T-helper 9 cell (primary cell): Measurements from ENCODE around the gene LPAR2.
"Not testable (repeated sequence)": the region's sequence is repeated elsewhere in the genome, so short reads cannot be mapped to it uniquely, and the experiment has no call there.

Experiments
- DNase-seq: peaks from one replicate; pipeline ENCODE4 v3.0.0-alpha.2; 2020
- total RNA-seq, 2 donors: gene quantifications; one replicate each; lab custom pipeline; 2026; lab: John Stamatoyannopoulos, UW

The LPAR2 gene
- total RNA-seq: 36.6 to 47.8 reads per million in 2 donors

GRCh38 chr19:19627621-19628500 lies at the start of gene LPAR2:
Gene LPAR2 (minus strand): TSS chr19:19628220. CDS start chr19:19627275, 945 bp downstream.
- peak; percentile 80 for DNase-seq

- DNase-seq: no peak
Measured at GRCh38 chr19:19677579-19677978, 49.6 kb upstream of the LPAR2 start.

- no peak for DNase-seq
Measured at GRCh38 chr19:19674315-19674714, 46.3 kb upstream of the LPAR2 start.

- DNase-seq: no peak
Measured at GRCh38 chr19:19672816-19673215, 44.8 kb upstream of the LPAR2 start.

GRCh38 chr19:19670070-19670551 lies 42.1 kb upstream of the LPAR2 start:
- DNase-seq: no peak

GRCh38 chr19:19668230-19669012 lies 40.4 kb upstream of the LPAR2 start, which contains the start of gene ZNF101:
Gene ZNF101 (plus strand): TSS chr19:19668839. CDS start chr19:19668964, 125 bp downstream.
- DNase-seq: peak; percentile 88

GRCh38 chr19:19665420-19665948 lies 37.5 kb upstream of the LPAR2 start:
- DNase-seq: not testable (repeated sequence)

- peak; percentile 88 for DNase-seq
Measured at GRCh38 chr19:19663256-19664120, 35.5 kb upstream of the LPAR2 start, which contains the start of gene ATP13A1. Gene ATP13A1 (minus strand): TSS chr19:19663676. CDS start chr19:19663666, 10 bp downstream.

GRCh38 chr19:19662871-19663255 lies 34.8 kb upstream of the LPAR2 start:
- no peak for DNase-seq

- DNase-seq: no peak
Measured at GRCh38 chr19:19662344-19662743, 34.3 kb upstream of the LPAR2 start.

GRCh38 chr19:19661675-19662251 lies 33.7 kb upstream of the LPAR2 start:
- no peak for DNase-seq

GRCh38 chr19:19661141-19661674 lies 33.2 kb upstream of the LPAR2 start:
- DNase-seq: no peak

GRCh38 chr19:19659646-19660245 lies 31.7 kb upstream of the LPAR2 start:
- no peak for DNase-seq

- DNase-seq: no peak
Measured at GRCh38 chr19:19657397-19657783, 29.4 kb upstream of the LPAR2 start.

- no peak for DNase-seq
Measured at GRCh38 chr19:19656451-19657396, 28.7 kb upstream of the LPAR2 start.

GRCh38 chr19:19655641-19656343 lies 27.8 kb upstream of the LPAR2 start:
- no peak for DNase-seq

GRCh38 chr19:19655051-19655594 lies 27.1 kb upstream of the LPAR2 start:
- DNase-seq: no peak

GRCh38 chr19:19654441-19654840 lies 26.4 kb upstream of the LPAR2 start:
- DNase-seq: no peak
